ENCODE results near the gene STK10.
"Not testable (repeated sequence)": the region's sequence is repeated elsewhere in the genome, so short reads cannot be mapped to it uniquely, and the experiment has no call there.

STK10 gene

GRCh38 chr5:172029876-172030275 is 158.1 kb downstream of the STK10 start:
- no peak for FAIRE-seq

GRCh38 chr5:172028167-172028566 is 159.9 kb downstream of the STK10 start:
- FAIRE-seq, result no peak
- DNase-seq (ENCODE audit: insufficient read length, low spot score), result no peak

More at GRCh38 chr5:172029876-172030275, 158.1 kb downstream of the STK10 start:
- DNase-seq (ENCODE audit: insufficient read length, low spot score), result no peak

- FAIRE-seq; DNase-seq (ENCODE audit: insufficient read length, low spot score): not testable (repeated sequence)
Observed at GRCh38 chr5:172020110-172020786, 167.8 kb downstream of the STK10 start.

GRCh38 chr5:172015346-172015745 is 172.7 kb downstream of the STK10 start:
- DNase-seq (ENCODE audit: insufficient read length, low spot score) (no peak), FAIRE-seq (no peak)

GRCh38 chr5:172010278-172010677 is 177.7 kb downstream of the STK10 start:
- FAIRE-seq, result no peak

GRCh38 chr5:172009536-172010270 is 178.3 kb downstream of the STK10 start:
- FAIRE-seq (no peak), DNase-seq (ENCODE audit: insufficient read length, low spot score) (no peak)

More at GRCh38 chr5:172010278-172010677, 177.7 kb downstream of the STK10 start:
- DNase-seq (ENCODE audit: insufficient read length, low spot score), result no peak

GRCh38 chr5:172008689-172009141 is 179.3 kb downstream of the STK10 start:
- no peak for DNase-seq (ENCODE audit: insufficient read length, low spot score)
- FAIRE-seq, result no peak

- no peak for DNase-seq (ENCODE audit: insufficient read length, low spot score)
- no peak for FAIRE-seq
Observed at GRCh38 chr5:172008111-172008455, 179.9 kb downstream of the STK10 start.

GRCh38 chr5:172007175-172008110 is 180.6 kb downstream of the STK10 start:
- no peak for DNase-seq (ENCODE audit: insufficient read length, low spot score)
- no peak for FAIRE-seq

- DNase-seq (ENCODE audit: insufficient read length, low spot score) (peak; percentile 97), FAIRE-seq (peak; percentile 81)
Observed at GRCh38 chr5:172006321-172007174, 181.5 kb downstream of the STK10 start, which contains the start of gene FBXW11. Gene FBXW11, minus strand, starts transcription at chr5:172006638. Its CDS starts 136 bp downstream, at chr5:172006502.

GRCh38 chr5:172005708-172006320 is 182.2 kb downstream of the STK10 start:
- DNase-seq (ENCODE audit: insufficient read length, low spot score) (no peak), FAIRE-seq (no peak)

GRCh38 chr5:172004824-172005237 is 183.2 kb downstream of the STK10 start:
- DNase-seq (ENCODE audit: insufficient read length, low spot score), result no peak
- no peak for FAIRE-seq

- FAIRE-seq (no peak), DNase-seq (ENCODE audit: insufficient read length, low spot score) (no peak)
Observed at GRCh38 chr5:172003746-172004145, 184.3 kb downstream of the STK10 start.

- DNase-seq (ENCODE audit: insufficient read length, low spot score), result no peak
- FAIRE-seq, result no peak
Observed at GRCh38 chr5:172002840-172003512, 185.0 kb downstream of the STK10 start.

GRCh38 chr5:172002310-172002709 is 185.7 kb downstream of the STK10 start:
- DNase-seq (ENCODE audit: insufficient read length, low spot score), result no peak
- no peak for FAIRE-seq

- DNase-seq (ENCODE audit: insufficient read length, low spot score) (no peak), FAIRE-seq (no peak)
Observed at GRCh38 chr5:171999877-172000276, 188.1 kb downstream of the STK10 start.

GRCh38 chr5:171999100-171999499 is 188.9 kb downstream of the STK10 start:
- no peak for FAIRE-seq
- no peak for DNase-seq (ENCODE audit: insufficient read length, low spot score)

- FAIRE-seq, result no peak
Observed at GRCh38 chr5:171997011-171997410, 191.0 kb downstream of the STK10 start.

GRCh38 chr5:171992813-171993212 is 195.2 kb downstream of the STK10 start:
- no peak for FAIRE-seq

More at GRCh38 chr5:171997011-171997410, 191.0 kb downstream of the STK10 start:
- DNase-seq (ENCODE audit: insufficient read length, low spot score), result no peak

More at GRCh38 chr5:171992813-171993212, 195.2 kb downstream of the STK10 start:
- no peak for DNase-seq (ENCODE audit: insufficient read length, low spot score)

Measured in HTR-8/SVneo (cell line).